RWPE2 (cell line): ENCODE results near the gene MITF.

Experiments
- ATAC-seq: fragments of 200-7000 bp; cut with Tn5 transposase; 3 replicates; pipeline ENCODE4 v1.9.1; 2021; ENCODE audit warnings: low read depth
- DNase-seq: peaks from one replicate; pipeline ENCODE4 v3.0.0-alpha.2; 2020; ENCODE audit warnings: low spot score
- H3K27ac ChIP-seq: fragments of 450-650 bp; 2 replicates; pipeline ENCODE4 v1.5.1; 2017; ENCODE audit warnings: mild to moderate bottlenecking; ENCODE audit not compliant: poor library complexity, severe bottlenecking
- H3K27me3 ChIP-seq: fragments of 250-450 bp; sonication (Bioruptor Pico); 2 replicates; pipeline ENCODE4 v1.5.1; 2021; ENCODE audit warnings: mild to moderate bottlenecking, moderate library complexity; ENCODE audit not compliant: insufficient read depth, poor library complexity, severe bottlenecking
- H3K36me3 ChIP-seq: fragments of 250-450 bp; sonication (Bioruptor Pico); 2 replicates; pipeline ENCODE4 v1.5.1; 2020; ENCODE audit warnings: low read depth, mild to moderate bottlenecking, moderate library complexity
- H3K4me1 ChIP-seq: fragments of 250-450 bp; sonication (Bioruptor Pico); 2 replicates; pipeline ENCODE4 v1.5.1; 2021; ENCODE audit warnings: mild to moderate bottlenecking, moderate library complexity; ENCODE audit not compliant: insufficient read depth, poor library complexity, severe bottlenecking
- H3K4me3 ChIP-seq: fragments of 250-450 bp; sonication (Bioruptor Pico); 2 replicates; pipeline ENCODE4 v1.5.1; 2021; ENCODE audit warnings: mild to moderate bottlenecking, moderate library complexity; ENCODE audit not compliant: severe bottlenecking
- H3K9me3 ChIP-seq: fragments of 250-450 bp; sonication (Bioruptor Pico); 2 replicates; pipeline ENCODE4 v1.5.1; 2021; ENCODE audit warnings: mild to moderate bottlenecking, moderate library complexity; ENCODE audit not compliant: severe bottlenecking
- TF ChIP-seq, protein P1 (sequence below): fragments of 450-650 bp; IDR thresholded peaks from one replicate; pipeline ENCODE4 v1.5.1; 2017; ENCODE audit warnings: mild to moderate bottlenecking, moderate library complexity; ENCODE audit not compliant: poor library complexity, severe bottlenecking

MITF gene

DNA sequence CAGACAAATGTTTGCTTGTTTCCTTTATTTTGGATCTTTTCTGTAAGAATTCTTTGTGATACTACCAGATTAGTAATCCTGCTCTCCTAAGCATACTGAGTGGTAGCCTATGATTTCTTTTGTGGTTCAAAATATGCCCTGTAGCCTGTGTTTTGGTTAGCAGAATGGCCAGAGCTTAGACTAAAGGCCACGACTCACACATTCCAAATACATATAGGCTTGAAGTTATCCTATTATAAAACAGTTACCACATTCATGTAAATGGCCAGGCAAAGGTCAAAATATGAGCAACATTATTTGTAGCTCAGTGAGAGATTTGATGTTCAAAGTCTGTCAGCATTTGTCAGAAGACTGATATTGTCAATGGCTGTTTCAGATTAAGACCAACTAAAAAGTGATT lies 84.5 kb downstream of the MITF start:
- H3K27me3 ChIP-seq, result no peaks in the 10 kb centered on the region
- H3K4me1 ChIP-seq, result no peaks in the 10 kb centered on the region
- ATAC-seq (no peak), DNase-seq (no peak)
- no peak overlapping the region for H3K27ac ChIP-seq
- H3K9me3 ChIP-seq, result no peaks in the 10 kb centered on the region
- H3K4me3 ChIP-seq, result no peak overlapping the region
- TF ChIP-seq, protein P1, sequence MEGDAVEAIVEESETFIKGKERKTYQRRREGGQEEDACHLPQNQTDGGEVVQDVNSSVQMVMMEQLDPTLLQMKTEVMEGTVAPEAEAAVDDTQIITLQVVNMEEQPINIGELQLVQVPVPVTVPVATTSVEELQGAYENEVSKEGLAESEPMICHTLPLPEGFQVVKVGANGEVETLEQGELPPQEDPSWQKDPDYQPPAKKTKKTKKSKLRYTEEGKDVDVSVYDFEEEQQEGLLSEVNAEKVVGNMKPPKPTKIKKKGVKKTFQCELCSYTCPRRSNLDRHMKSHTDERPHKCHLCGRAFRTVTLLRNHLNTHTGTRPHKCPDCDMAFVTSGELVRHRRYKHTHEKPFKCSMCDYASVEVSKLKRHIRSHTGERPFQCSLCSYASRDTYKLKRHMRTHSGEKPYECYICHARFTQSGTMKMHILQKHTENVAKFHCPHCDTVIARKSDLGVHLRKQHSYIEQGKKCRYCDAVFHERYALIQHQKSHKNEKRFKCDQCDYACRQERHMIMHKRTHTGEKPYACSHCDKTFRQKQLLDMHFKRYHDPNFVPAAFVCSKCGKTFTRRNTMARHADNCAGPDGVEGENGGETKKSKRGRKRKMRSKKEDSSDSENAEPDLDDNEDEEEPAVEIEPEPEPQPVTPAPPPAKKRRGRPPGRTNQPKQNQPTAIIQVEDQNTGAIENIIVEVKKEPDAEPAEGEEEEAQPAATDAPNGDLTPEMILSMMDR, result no peak
- no peaks in the 10 kb centered on the region for H3K36me3 ChIP-seq

DNA sequence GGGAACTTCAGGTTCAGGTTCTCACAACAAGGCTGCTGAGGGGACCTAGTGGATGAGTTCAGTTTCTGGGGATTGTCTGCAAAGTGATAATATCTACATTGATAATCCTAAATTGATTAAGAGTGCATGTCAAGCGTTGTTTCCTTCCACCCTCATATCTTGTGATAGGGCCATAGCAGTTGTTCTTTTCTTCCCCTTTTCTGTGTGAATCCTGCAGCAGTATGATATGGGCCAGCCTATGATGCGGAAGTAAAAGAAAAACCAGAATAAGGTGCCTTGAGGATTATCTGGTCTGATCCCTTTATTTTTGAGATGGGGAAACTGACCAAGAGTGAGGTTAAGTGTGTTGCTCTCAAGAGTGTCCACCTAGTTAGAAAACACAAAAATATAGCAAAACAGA lies 86.2 kb downstream of the MITF start:
- Histone ChIP-seq H3K4me3 (no peak overlapping the region), H3K9me3 (no peaks in the 10 kb centered on the region), H3K36me3 (no peaks in the 10 kb centered on the region), H3K27ac (no peak overlapping the region), H3K4me1 (no peaks in the 10 kb centered on the region), H3K27me3 (no peaks in the 10 kb centered on the region)
- ATAC-seq (no peak), DNase-seq (no peak)
- TF ChIP-seq, protein P1, result no peak

DNA sequence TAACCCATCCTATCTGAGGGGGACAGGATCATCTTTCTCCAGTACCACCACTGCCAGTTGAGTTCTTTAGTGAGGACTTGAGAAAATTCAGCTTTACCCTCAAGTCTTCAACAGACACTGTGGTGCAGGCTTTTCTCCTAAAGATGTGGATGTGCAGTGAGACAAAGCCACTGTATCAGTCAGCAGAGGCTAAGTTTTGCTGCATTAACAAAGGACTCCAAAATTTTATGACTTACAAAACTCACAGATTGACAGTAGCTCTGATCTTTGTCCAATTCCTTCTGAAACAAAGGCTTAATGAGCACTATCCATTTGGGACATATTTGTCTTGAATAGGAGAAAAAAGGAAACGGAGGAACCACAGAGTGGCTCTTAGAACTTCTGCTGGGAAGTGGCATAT lies 87.9 kb downstream of the MITF start:
- Histone ChIP-seq H3K27me3 (no peaks in the 10 kb centered on the region), H3K9me3 (no peaks in the 10 kb centered on the region), H3K36me3 (no peaks in the 10 kb centered on the region), H3K4me1 (no peaks in the 10 kb centered on the region), H3K4me3 (no peak overlapping the region), H3K27ac (no peak overlapping the region)
- TF ChIP-seq, protein P1, result no peak
- no peak for ATAC-seq
- no peak for DNase-seq

DNA sequence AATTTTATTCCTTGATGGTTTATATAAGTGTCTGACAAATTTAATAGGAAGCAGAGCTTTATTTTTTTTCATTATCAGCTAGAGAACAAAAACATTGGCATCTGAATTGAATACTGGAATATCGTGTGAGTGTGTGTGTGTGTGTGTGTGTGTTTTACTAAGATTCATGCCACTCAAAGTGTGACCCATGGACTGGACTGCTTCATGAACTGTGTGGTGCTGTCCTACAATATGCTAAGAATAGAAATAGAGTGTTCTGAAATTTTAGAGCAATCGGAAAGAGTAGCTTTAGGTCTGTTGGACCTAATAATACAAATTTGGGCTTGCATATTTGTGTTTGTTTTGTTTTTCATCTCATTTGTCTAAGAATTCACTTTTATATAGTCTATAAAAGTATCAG lies 89.6 kb downstream of the MITF start:
- no peaks in the 10 kb centered on the region for H3K27me3 ChIP-seq
- H3K27ac ChIP-seq, result no peak overlapping the region
- no peaks in the 10 kb centered on the region for H3K9me3 ChIP-seq
- TF ChIP-seq, protein P1, result no peak
- ATAC-seq, result no peak
- H3K4me1 ChIP-seq, result no peaks in the 10 kb centered on the region
- H3K4me3 ChIP-seq, result no peak overlapping the region
- DNase-seq, result no peak
- H3K36me3 ChIP-seq, result no peaks in the 10 kb centered on the region

DNA sequence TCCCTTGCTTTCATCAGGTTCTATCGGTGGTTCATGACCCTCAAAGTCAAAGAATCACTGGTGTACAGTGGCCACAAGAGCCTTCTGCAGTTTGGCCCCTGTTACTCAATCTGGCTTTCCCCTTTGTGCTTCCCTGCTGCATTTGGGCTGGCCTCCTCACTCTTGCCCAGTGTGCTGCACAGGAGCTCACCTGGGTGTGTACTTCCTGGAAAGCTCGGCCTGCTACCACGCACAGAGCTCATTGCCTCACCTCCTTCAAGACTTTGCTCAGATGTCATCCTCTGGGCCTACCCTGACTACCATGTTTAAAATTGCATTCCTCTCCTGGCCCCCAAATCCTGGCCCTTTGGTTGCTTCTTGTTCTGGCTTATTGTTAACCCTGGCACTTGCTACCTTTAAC lies 90.9 kb downstream of the MITF start:
- H3K27me3 ChIP-seq, result no peaks in the 10 kb centered on the region
- no peak for DNase-seq
- ATAC-seq, result no peak
- H3K4me3 ChIP-seq, result no peak overlapping the region
- no peak overlapping the region for H3K27ac ChIP-seq
- no peaks in the 10 kb centered on the region for H3K36me3 ChIP-seq
- TF ChIP-seq, protein P1, result no peak
- H3K4me1 ChIP-seq, result no peaks in the 10 kb centered on the region
- H3K9me3 ChIP-seq, result no peaks in the 10 kb centered on the region
